ENCODE measurements around the gene FAM149B1.

FAM149B1 gene

DNA sequence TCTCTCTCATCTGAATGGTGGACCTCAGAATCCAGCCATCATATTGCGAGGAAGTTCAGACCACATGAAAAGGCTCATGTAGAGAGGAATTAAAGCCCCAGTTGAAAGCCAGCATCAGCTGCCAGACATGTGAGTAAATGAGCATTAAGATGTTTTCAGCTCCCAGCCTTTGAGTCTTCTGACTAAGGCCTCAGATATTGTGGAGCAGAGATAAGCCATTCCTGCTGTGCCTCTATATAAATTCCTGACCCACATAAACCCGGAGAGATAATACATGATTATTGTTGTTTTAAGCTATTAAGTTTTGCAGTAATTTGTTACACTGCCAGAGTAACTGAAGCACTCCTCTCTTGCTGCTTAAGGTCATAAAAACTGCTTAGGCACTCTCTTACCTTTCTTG lies 14.6 kb downstream of the FAM149B1 start:
- no peak for DNase-seq

- no peak for DNase-seq
These were observed 15.9 kb downstream of the FAM149B1 start for GRCh38 chr10:73183667-73184281.

DNA sequence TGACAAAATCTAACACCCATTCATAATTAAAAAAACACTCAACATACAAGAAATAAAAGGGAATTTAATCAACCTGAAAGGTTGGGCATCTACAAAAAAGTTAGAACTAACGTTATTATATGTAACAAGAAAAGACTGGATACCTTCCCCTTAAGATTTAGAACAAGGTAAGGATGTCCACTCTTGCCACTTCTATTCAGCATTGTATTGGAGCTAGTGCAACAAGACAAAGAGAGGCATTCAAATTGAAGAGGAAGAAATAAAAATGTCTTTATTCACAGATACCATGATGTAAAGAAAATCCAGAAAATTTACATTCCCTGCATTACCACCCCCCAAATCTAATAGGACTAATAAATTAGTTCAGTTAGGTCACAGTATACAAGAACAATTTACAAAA lies 18.3 kb downstream of the FAM149B1 start:
- DNase-seq = no peak

GRCh38 chr10:73190188-73190587 lies 22.3 kb downstream of the FAM149B1 start:
- DNase-seq = no peak

- DNase-seq = no peak
These were observed 37.2 kb downstream of the FAM149B1 start for GRCh38 chr10:73205081-73205480.

GRCh38 chr10:73205890-73206289 lies 38.0 kb downstream of the FAM149B1 start:
- no peak for DNase-seq

GRCh38 chr10:73206385-73206784 lies 38.5 kb downstream of the FAM149B1 start:
- no peak for DNase-seq

DNA sequence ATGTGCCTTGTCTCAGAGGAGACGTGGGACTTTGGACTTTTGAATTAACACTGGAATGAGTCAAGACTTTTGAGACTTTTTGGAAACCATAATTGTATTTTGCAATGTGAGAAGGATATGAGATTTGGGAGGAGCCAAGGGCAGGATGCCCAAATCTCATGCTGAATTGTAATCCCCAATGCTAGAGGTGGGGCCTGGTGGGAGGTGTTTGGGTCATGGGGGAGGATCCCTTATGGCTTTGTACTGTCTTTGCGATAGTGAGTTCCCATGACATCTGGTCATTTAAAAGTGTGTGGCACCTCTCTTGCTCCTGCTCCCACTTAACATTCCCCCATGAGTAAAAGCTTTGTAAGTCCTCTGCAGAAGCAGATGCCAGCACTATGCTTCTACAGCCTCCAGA lies 40.0 kb downstream of the FAM149B1 start:
- no peak for DNase-seq

- DNase-seq = no peak
These were observed 41.8 kb downstream of the FAM149B1 start for GRCh38 chr10:73209705-73210104.

- DNase-seq = no peak
These were observed 42.6 kb downstream of the FAM149B1 start for GRCh38 chr10:73210395-73211105.

DNA sequence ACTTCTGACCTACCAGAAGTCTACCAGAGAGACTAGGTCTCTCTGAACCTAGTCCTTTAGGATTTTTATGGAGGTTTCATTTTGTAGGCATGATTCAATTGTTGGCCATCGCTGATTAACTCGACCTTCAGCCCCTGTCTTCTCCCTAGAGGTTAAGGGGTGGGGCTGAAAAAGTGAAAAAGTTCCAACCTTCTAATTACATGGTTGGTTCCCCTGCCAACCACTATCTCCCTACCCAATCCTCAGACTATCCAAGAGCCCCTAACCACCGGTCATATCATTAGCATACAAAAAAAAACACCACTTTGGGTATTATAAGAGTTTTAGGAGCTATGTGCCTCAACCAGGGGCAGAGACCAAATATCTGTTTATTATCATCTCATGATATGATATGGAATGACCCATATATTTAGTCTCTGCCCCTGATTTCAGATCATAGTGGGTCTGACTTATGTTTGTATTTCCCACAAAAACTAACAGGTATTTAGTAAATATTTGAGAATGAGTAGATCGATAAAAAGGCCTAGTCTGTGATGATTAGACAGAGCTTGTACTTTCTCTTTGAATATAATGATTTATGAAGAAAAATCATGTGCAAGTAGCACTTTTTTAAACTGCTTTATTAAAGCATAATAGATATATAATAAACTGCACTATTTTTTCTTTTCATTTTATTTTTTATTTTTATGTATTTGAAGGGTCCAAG lies 43.3 kb downstream of the FAM149B1 start:
- no peak for DNase-seq

DNA sequence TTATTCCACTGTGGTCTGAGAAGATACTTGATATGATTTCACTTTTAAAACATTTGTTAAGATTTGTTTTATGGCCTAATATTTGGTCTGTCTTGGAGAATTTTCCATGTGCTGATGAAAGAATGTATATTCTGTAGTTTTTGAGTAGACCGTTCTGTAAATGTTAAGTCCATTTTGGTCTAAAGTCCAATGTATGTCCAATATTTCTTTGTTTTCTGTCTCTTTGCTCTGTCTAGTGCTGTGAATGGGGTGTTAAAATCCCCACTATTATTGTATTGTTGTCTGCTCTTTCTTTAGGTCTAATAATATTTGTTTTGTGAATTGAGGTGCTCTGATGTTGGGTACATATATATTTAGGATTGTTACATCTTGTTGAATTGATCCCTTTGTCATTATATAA lies 47.8 kb downstream of the FAM149B1 start:
- no peak for DNase-seq

DNA sequence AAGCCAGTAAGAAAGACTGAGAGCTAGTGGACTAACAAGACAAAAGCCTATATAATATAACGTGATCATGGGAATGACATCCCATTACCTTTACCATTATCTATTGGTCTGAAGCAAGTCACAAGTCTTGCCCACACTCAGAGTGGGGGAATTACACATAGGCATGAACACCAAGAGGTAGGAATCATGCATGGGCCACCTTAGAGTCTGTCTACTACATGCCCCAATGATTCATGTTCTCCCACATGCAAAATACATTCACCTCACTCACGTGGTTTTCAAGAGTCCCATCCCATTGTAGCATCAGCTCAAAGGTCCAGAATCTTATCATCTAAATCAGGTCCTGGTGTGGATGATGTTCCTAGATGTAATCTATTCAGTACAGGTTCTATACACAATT lies 49.7 kb downstream of the FAM149B1 start:
- no peak for DNase-seq

DNA sequence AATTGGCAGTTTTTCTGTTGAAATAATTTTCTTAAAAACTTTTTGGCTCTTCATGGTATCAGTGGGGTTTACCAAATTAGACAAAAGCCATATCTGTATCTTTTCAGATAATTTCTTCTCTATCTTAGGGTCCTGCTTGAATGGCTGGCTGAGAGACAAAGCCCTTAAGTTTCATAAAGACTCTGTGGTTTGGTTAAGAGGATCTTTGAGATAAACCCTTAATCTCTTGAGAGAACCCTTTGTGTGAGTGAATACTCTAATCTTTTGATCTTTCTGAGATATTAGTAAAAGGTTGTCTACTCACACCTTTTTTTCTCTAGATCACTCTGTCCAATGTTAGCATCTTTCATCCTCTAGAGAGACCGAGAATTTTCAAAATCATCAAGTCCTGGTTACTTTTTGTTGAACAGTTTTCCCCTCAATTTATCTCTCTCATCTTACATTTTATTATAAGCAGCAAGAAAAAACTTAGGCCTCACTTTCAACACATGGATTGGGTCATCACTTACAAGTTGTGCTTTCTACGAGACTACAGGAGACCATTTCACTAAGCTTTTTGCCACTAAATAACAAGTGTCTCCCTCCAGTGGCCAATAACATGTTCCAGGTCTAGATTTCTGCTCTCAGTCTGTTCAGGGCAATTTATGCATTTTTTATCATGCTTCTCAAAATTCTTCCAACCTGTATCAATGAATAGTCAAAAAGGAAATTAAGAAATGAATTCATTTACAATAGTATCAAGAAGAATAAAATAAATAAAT lies 50.7 kb downstream of the FAM149B1 start:
- no peak for DNase-seq

- DNase-seq = no peak
These were observed 51.5 kb downstream of the FAM149B1 start for GRCh38 chr10:73219384-73219783.

GRCh38 chr10:73220989-73221388 lies 53.1 kb downstream of the FAM149B1 start:
- no peak for DNase-seq

DNA sequence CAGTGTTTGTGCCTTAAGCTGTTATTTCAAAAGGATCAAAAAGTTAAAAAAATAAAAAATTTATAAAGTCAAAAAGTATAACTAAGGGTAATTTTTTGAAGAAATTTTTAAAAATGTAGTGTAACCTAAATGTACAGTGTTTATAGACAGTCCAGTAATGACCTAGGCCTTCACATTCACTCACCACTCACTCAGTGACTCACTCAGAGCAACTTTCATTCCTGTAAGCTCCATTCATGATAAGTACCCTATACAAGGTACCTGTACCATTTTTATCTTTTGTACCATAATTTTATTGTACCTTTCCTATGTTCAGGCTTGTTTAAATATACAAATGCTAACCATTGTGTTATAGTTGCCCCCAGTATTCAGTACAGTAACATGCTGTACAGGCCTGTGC lies 57.6 kb downstream of the FAM149B1 start:
- DNase-seq = no peak

GRCh38 chr10:73226663-73227062 lies 58.7 kb downstream of the FAM149B1 start:
- no peak for DNase-seq

GRCh38 chr10:73228247-73228646 lies 60.3 kb downstream of the FAM149B1 start:
- DNase-seq = no peak

GRCh38 chr10:73229567-73229966 lies 61.6 kb downstream of the FAM149B1 start:
- no peak for DNase-seq

GRCh38 chr10:73232887-73233286 lies 65.0 kb downstream of the FAM149B1 start:
- DNase-seq = no peak

GRCh38 chr10:73233883-73234282 lies 66.0 kb downstream of the FAM149B1 start:
- DNase-seq = no peak

DNA sequence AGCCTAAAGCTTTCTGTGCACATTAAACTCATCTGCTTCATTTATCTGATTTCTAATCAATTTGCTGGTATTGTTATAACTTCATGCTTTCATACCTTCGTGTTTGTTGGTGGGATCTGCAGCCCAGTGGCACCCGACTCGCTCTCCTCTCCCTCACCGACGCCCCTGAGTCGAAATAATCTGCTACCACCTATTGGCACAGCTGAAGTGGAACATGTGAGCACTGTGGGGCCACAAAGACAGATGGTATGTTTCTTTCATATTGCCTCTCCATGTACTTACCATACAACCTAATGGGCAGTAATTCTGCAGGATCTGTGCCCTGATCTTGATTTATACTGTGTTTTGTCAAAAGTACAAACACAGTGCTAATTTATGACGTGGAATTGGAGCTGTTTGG lies 66.8 kb downstream of the FAM149B1 start:
- DNase-seq = no peak
